Measurements from ENCODE around the gene TUBB2A. TPM values are rescaled to one million over a fixed set of nuclear protein-coding genes. Genes with fewer than 3 reads are reported as not detected.

Gene TUBB2A
- total and polyA plus RNA-seq, 2 of the 13 experiments (the other 11 are each of a cell fraction or from before 2014, with no cell fraction given) = 35.3 to 106 TPM

DNA sequence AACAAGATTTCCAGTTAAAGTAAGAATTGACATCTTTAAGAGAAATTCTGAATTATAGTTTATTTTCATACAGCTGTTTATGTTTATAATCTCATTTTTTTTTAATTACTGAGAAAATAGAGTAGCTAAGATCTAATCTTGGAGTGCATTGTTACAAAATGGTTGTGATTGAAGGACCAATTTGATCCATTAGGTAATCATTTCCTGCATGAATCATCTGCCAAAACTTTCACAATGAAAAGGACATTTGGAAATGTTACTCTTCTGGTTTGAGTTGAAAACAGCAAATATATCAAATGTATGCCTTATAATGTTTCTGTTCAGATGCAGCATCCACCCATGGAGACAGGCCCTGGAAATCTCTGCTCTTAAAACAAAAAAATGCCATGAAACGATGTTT, 19.0 kb downstream of the TUBB2A start:
- FAIRE-seq (no peak), ATAC-seq (no peak), DNase-seq (ENCODE audit: low spot score) (no peak)
- no peak for TF ChIP-seq ZNF570 (CRISPR knock-in tag; IDR thresholded peaks at IDR 0.05; ENCODE audit: borderline replicate concordance)
- TF ChIP-seq ZNF431 (CRISPR knock-in tag; IDR thresholded peaks at IDR 0.05; ENCODE audit: borderline replicate concordance, low read depth) = no peak
- TF ChIP-seq, protein P1, sequence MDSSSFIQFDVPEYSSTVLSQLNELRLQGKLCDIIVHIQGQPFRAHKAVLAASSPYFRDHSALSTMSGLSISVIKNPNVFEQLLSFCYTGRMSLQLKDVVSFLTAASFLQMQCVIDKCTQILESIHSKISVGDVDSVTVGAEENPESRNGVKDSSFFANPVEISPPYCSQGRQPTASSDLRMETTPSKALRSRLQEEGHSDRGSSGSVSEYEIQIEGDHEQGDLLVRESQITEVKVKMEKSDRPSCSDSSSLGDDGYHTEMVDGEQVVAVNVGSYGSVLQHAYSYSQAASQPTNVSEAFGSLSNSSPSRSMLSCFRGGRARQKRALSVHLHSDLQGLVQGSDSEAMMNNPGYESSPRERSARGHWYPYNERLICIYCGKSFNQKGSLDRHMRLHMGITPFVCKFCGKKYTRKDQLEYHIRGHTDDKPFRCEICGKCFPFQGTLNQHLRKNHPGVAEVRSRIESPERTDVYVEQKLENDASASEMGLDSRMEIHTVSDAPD (CRISPR knock-in tag; IDR thresholded peaks at IDR 0.05) = no peak
- no peak for TF ChIP-seq HDAC2 (CRISPR knock-in tag; IDR thresholded peaks at IDR 0.05)
- TF ChIP-seq, protein P2, sequence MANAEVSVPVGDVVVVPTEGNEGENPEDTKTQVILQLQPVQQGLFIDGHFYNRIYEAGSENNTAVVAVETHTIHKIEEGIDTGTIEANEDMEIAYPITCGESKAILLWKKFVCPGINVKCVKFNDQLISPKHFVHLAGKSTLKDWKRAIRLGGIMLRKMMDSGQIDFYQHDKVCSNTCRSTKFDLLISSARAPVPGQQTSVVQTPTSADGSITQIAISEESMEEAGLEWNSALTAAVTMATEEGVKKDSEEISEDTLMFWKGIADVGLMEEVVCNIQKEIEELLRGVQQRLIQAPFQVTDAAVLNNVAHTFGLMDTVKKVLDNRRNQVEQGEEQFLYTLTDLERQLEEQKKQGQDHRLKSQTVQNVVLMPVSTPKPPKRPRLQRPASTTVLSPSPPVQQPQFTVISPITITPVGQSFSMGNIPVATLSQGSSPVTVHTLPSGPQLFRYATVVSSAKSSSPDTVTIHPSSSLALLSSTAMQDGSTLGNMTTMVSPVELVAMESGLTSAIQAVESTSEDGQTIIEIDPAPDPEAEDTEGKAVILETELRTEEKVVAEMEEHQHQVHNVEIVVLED (CRISPR knock-in tag; IDR thresholded peaks at IDR 0.05; ENCODE audit: borderline replicate concordance) = no peak
- TF ChIP-seq ZNF180 (CRISPR knock-in tag; IDR thresholded peaks at IDR 0.05; ENCODE audit: borderline replicate concordance, low read depth) = no peak
- TF ChIP-seq RELA (CRISPR knock-in tag; IDR thresholded peaks at IDR 0.05) = no peak
- TSS peak; percentile 6 for BruUV-seq (replicated peaks)
- Histone ChIP-seq H2AFZ (ENCODE audit: low read length) (no peak overlapping the region), H3K4me3 (replicated peaks in 1 of 3; ENCODE audit: insufficient read depth in 1 of 3, low read depth in 2 of 3, low read length in 3 of 3) (no peak overlapping the region), H3K9me3 (ENCODE audit: low read length) (no peaks in the 10 kb centered on the region), H3K79me2 (ENCODE audit: insufficient read depth, low read length) (no peaks in the 10 kb centered on the region), H3K27ac (ENCODE audit: extremely low read length, insufficient read depth, low read length) (peak overlapping the region; percentile 90), H3K36me3 (replicated peaks in 1 of 2; ENCODE audit: control insufficient read depth in 1 of 2, insufficient read depth in 2 of 2, low read length in 2 of 2) (peaks cover 3 to 17% of the 10 kb centered on the region in 2 experiments; a peak in 3 of 5 replicates), H3K9ac (ENCODE audit: insufficient read depth, low read depth, low read length) (peak overlapping the region; percentile 6; the same call in 1 of the 2 replicates), H3K4me1 (ENCODE audit: insufficient read depth, low read length) (peaks cover 77% of the 10 kb centered on the region), H4K20me1 (ENCODE audit: insufficient read depth, low read length) (no peaks in the 10 kb centered on the region), H3K4me2 (ENCODE audit: low read depth, low read length) (no peak overlapping the region), H3K27me3 (ENCODE audit: control insufficient read depth in 1 of 2, insufficient read depth in 2 of 2, low read length in 2 of 2) (no peaks in the 10 kb centered on the region)
- POLR2A ChIA-PET = interaction anchor here (0.5 to 3.0 kb wide), 8 partner anchors 11 to 889 kb away, joined by 3 to 23 read pairs (median 7); partner anchors contain the start of genes BPHL and TUBB2A
- WGBS (ENCODE audit: low lambda C conversion rate) = 78% methylated on average over 1 of the region's 1 CpG
- CTCF ChIA-PET (ENCODE audit: low intra/inter-chr PET ratio, low total read pairs) = no interaction called here
- intact Hi-C loops (cut with micrococcal nuclease; ENCODE audit: unreplicated experiment) = loop anchor here (2.0 to 5.0 kb wide), 3 partner anchors 18 to 94 kb away; partner anchors contain the start of genes BPHL and TUBB2A
- in situ Hi-C loops (cut with HindIII; ENCODE audit: extremely low pct_ligation_motif_present, low pct_unique_long_range_greater_than_20kb) = loop anchor here (5.0 kb wide), 1 partner anchor 109 kb away; no protein-coding TSS in a partner anchor

All from HepG2 (cell line).